B cell (primary cell): ENCODE measurements around the gene TNF. TPM values are rescaled to one million over a fixed set of nuclear protein-coding genes. Genes with fewer than 3 reads are reported as not detected.
A peak's percentile ranks its signal among the peaks of the same experiment; 100 is the strongest.

Experiments
- ATAC-seq: fragments of 200-7000 bp; cut with Tn5 transposase; one replicate; pipeline ENCODE4 v1.10.0; 2021; ENCODE audit warnings: low read depth, mild to moderate bottlenecking, moderate number of reproducible peaks, moderate library complexity
- CTCF ChIA-PET: fragments of 350-600 bp; sonication (Branson Sonifier 250); formaldehyde crosslinking; loops from one replicate; lab custom pipeline; 2021; ENCODE audit warnings: antibody characterized with exemption, inconsistent platforms; lab: Charles Lee
- POLR2A ChIA-PET: fragments of 350-600 bp; sonication (Branson Sonifier 250); formaldehyde crosslinking; loops from one replicate; lab custom pipeline; 2021; ENCODE audit warnings: antibody characterized with exemption; lab: Charles Lee
- DNase-seq: peaks from one replicate; pipeline ENCODE4 v3.0.0; 2013
- H2AFZ ChIP-seq: 2 replicates; pipeline ENCODE4 v1.6.1; 2012; ENCODE audit warnings: mild to moderate bottlenecking, low read depth, low read length; ENCODE audit not compliant: insufficient read depth, poor library complexity, severe bottlenecking
- H3K27ac ChIP-seq, 2 donors: 1 replicate in 1 of 2; 2 replicates in 1 of 2; pipeline ENCODE4 v1.5.1; 2012 to 2013; ENCODE audit warnings: low read length in 2 of 2, mild to moderate bottlenecking in 2 of 2, moderate library complexity in 1 of 2
- H3K27me3 ChIP-seq, 4 experiments: fragments of 200-600 bp in 1 of 4; sonication (generic) in 1 of 4; replicated peaks in 1 of 4; 1 replicate in 2 of 4; 2 replicates in 2 of 4; pipeline versions ENCODE4 v1.6.1 to v1.7.0; 2013 to 2016; ENCODE audit warnings: low read length in 3 of 4, mild to moderate bottlenecking in 2 of 4, mixed read lengths in 1 of 4, moderate library complexity in 1 of 4; ENCODE audit not compliant: insufficient read depth in 4 of 4, control insufficient read depth in 3 of 4; ENCODE audit errors: control extremely low read depth in 1 of 4
- H3K36me3 ChIP-seq, 2 experiments: replicated peaks in 1 of 2; 1 replicate in 1 of 2; 2 replicates in 1 of 2; pipeline versions ENCODE4 v1.6.1 to v1.7.1; 2013; ENCODE audit warnings: low read length in 1 of 2; ENCODE audit not compliant: insufficient read depth in 2 of 2, control insufficient read depth in 1 of 2; ENCODE audit errors: control extremely low read depth in 1 of 2, extremely low read depth in 1 of 2
- H3K4me1 ChIP-seq, 2 donors: fragments of 200-600 bp in 1 of 2; sonication (generic) in 1 of 2; 1 replicate in 1 of 2; 2 replicates in 1 of 2; pipeline versions ENCODE4 v1.5.1 to v1.6.1; 2013 to 2017; ENCODE audit warnings: low read length in 2 of 2; ENCODE audit not compliant: control insufficient read depth in 2 of 2, insufficient read depth in 2 of 2
- H3K4me2 ChIP-seq: replicated peaks from 2 replicates; pipeline ENCODE3; 2012; ENCODE audit warnings: mild to moderate bottlenecking, low read depth, low read length; ENCODE audit not compliant: poor library complexity, severe bottlenecking
- H3K4me3 ChIP-seq, 5 experiments: fragments of 200-600 bp in 1 of 5; sonication (generic) in 1 of 5; 1 replicate in 3 of 5; 2 replicates in 2 of 5; pipeline versions ENCODE4 v1.5.1 to v1.7.0; 2011 to 2016; ENCODE audit warnings: low read length in 4 of 5, mild to moderate bottlenecking in 4 of 5, low read depth in 2 of 5, control low read depth in 1 of 5, moderate library complexity in 1 of 5; ENCODE audit not compliant: insufficient read depth in 1 of 5; ENCODE audit errors: control extremely low read depth in 1 of 5, extremely low read depth in 1 of 5
- H3K79me2 ChIP-seq: fragments of 200-600 bp; sonication (generic); one replicate; pipeline ENCODE4 v1.6.0; 2016; ENCODE audit warnings: low read length; ENCODE audit not compliant: control insufficient read depth, insufficient read depth
- H3K9ac ChIP-seq: fragments of 200-600 bp; sonication (generic); 2 replicates; pipeline ENCODE4 v1.6.1; 2017; ENCODE audit warnings: mild to moderate bottlenecking, low read length, moderate library complexity
- H3K9me3 ChIP-seq, 3 donors: one replicate each; pipeline versions ENCODE4 v1.6.1 to v1.7.1; 2013; ENCODE audit warnings: low read length in 2 of 3; ENCODE audit not compliant: control insufficient read depth in 2 of 3, insufficient read depth in 1 of 3; ENCODE audit errors: control extremely low read depth in 1 of 3
- H4K20me1 ChIP-seq: 2 replicates; pipeline ENCODE4 v1.6.0; 2012; ENCODE audit warnings: mild to moderate bottlenecking, low read length; ENCODE audit not compliant: insufficient read depth, control insufficient read depth, poor library complexity, severe bottlenecking
- H3K27ac Mint-ChIP-seq: one replicate; pipeline ENCODE4 v1.8.0; 2021; ENCODE audit warnings: mixed read lengths
- H3K27me3 Mint-ChIP-seq: one replicate; pipeline ENCODE4 v1.8.0; 2021; ENCODE audit warnings: mixed read lengths
- H3K4me1 Mint-ChIP-seq: one replicate; pipeline ENCODE4 v1.8.0; 2021; ENCODE audit warnings: mixed read lengths
- H3K4me3 Mint-ChIP-seq: one replicate; pipeline ENCODE4 v1.8.0; 2021; ENCODE audit warnings: mixed read lengths
- H3K9me3 Mint-ChIP-seq: one replicate; pipeline ENCODE4 v1.8.0; 2022; ENCODE audit warnings: mixed read lengths; ENCODE audit not compliant: insufficient read depth
- CTCF ChIP-seq: fragments of 200-600 bp; IDR thresholded peaks from one replicate; pipeline ENCODE4 v1.8.0; 2022; ENCODE audit warnings: antibody characterized with exemption, mild to moderate bottlenecking
- EZH2 ChIP-seq: IDR thresholded peaks from 2 replicates; pipeline ENCODE4 v1.6.1; 2012; ENCODE audit warnings: borderline replicate concordance, low read depth, mild to moderate bottlenecking, moderate library complexity, low read length; ENCODE audit not compliant: insufficient read depth, poor library complexity, severe bottlenecking
- WGBS: methylation state at CpG from one replicate; pipeline ENCODE4 v1.1.5; 2013; ENCODE audit warnings: missing lambda C conversion rate; ENCODE audit not compliant: insufficient coverage; 5-methylcytosine and 5-hydroxymethylcytosine counted together
- intact Hi-C: fragments of 100-400 bp; cut with micrococcal nuclease; formaldehyde crosslinking; loops from one replicate; pipeline ENCODE4 v1.10.0; 2022
- polyA plus RNA-seq: library from polyadenylated mRNA; depleted of rRNA; stranded (reverse); fragments of >200 nt; gene quantifications from 2 replicates; pipeline ENCODE4 v1.2.3, GENCODE V29; 2012
- total RNA-seq, 2 donors: library from RNA; stranded (reverse); fragments of 120-200 nt in 1 of 2; gene quantifications; 1 replicate in 1 of 2; 2 replicates in 1 of 2; pipeline versions ENCODE4 v1.2.3 to v1.2.4, GENCODE V29; 2013 to 2022

TNF gene
- total and polyA plus RNA-seq, 2 donors (not counting 1 experiment from before 2014, with no cell fraction given) = 21.9 to 22.2 TPM

DNA sequence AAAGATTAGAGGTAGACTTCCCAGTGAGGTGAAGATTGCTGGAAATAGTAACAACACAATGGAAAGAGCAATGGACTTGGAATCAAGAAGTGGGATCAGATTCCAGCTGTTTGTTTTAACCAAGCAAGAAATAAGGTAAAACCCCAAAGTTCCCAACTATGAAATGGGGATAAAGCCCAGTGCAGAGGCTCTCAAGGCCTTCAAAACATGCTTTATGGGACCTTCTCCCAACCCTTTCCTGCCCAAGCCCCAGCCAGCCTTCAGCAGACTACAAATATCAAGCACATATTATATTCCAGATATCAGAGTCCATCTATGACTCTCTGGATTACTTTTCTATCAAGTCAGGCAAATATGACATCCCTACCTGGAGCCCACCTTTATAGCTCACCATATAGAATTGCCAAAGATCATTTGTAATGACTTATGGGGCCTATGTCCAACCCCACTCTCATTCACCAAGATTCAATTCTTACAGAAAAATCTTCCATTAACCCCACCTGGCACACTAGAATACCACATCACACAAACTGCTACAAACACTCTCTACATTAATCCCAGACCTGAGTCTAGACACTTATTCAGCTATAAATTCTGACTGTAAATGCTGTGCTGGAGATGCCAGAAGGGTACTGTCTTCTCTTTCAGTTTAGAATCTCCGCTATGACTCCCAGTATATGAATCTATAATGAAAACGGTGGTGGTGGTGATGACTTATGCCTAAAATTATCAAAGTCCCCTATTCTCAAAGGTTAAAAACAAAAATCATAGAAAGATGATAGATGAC lies 39.6 kb upstream of the TNF start:
- H3K9me3 Mint-ChIP-seq = no peaks in the 10 kb centered on the region
- H3K27ac Mint-ChIP-seq = no peak overlapping the region
- no CpG with 5 or more reads among the region's 2 CpGs for WGBS
- Histone ChIP-seq H2AFZ (no peak overlapping the region), H3K27ac (no peak overlapping the region), H3K4me1 (peaks cover 21 to 25% of the 10 kb centered on the region in 2 donors), H3K4me2 (no peak overlapping the region), H3K4me3 (no peak overlapping the region), H3K79me2 (peaks cover 46% of the 10 kb centered on the region), H3K36me3 (peaks cover 4 to 97% of the 10 kb centered on the region in 2 experiments), H3K9me3 (no peaks in the 10 kb centered on the region), H3K9ac (no peak overlapping the region), H3K27me3 (no peaks in the 10 kb centered on the region), H4K20me1 (peaks cover 90% of the 10 kb centered on the region)
- H3K4me1 Mint-ChIP-seq = peaks cover 40% of the 10 kb centered on the region
- ATAC-seq (no peak), DNase-seq (no peak)
- H3K27me3 Mint-ChIP-seq = no peaks in the 10 kb centered on the region
- CTCF ChIA-PET = interaction anchor here (0.6 kb wide), 1 partner anchor 63 kb away, joined by 3 read pairs; no protein-coding TSS in a partner anchor
- no peak for TF ChIP-seq EZH2
- TF ChIP-seq CTCF = no peak
- POLR2A ChIA-PET = no interaction called here
- intact Hi-C loops = no loop called here
- no peak overlapping the region for H3K4me3 Mint-ChIP-seq

- TF ChIP-seq EZH2 (no peak), CTCF (no peak)
- H3K27ac ChIP-seq = peak overlapping the region in 1 of 2 donors; percentile 46
- peaks cover 4 to 67% of the 10 kb centered on the region in 2 experiments for H3K36me3 ChIP-seq
- H4K20me1 ChIP-seq = peaks cover 64% of the 10 kb centered on the region
- no peak for DNase-seq
- peaks cover 47% of the 10 kb centered on the region for H3K4me1 Mint-ChIP-seq
- ATAC-seq = no peak
- peak overlapping the region; percentile 20 for H3K27ac Mint-ChIP-seq
- H3K79me2 ChIP-seq = peaks cover 57% of the 10 kb centered on the region
- no peaks in the 10 kb centered on the region for H3K9me3 Mint-ChIP-seq
- CTCF ChIA-PET = interaction anchor here (0.5 to 0.9 kb wide), 4 partner anchors 12 to 368 kb away, joined by 3 read pairs; no protein-coding TSS in a partner anchor
- no peak overlapping the region for H3K9ac ChIP-seq
- H3K27me3 Mint-ChIP-seq = no peaks in the 10 kb centered on the region
- H3K27me3 ChIP-seq = no peaks in the 10 kb centered on the region
- 96% methylated on average over 3 of the region's 6 CpGs for WGBS
- H3K4me2 ChIP-seq = peak overlapping the region; percentile 37
- no peaks in the 10 kb centered on the region for H3K9me3 ChIP-seq
- H3K4me3 ChIP-seq = no peak overlapping the region
- no peak overlapping the region for H2AFZ ChIP-seq
- H3K4me1 ChIP-seq = peaks cover 30 to 36% of the 10 kb centered on the region in 2 donors
- intact Hi-C loops = no loop called here
- peak overlapping the region; percentile 40 for H3K4me3 Mint-ChIP-seq
- POLR2A ChIA-PET = no interaction called here
These were observed 36.5 kb upstream of the TNF start for GRCh38 chr6:31538805-31539400.
